Measurements from ENCODE around the gene MTERF4.

The MTERF4 gene

GRCh38 chr2:241084856-241085444, 17.1 kb downstream of the MTERF4 start:
- no peak for DNase-seq

GRCh38 chr2:241083091-241083415, 19.0 kb downstream of the MTERF4 start:
- DNase-seq = no peak

- no peak for DNase-seq
Observed at GRCh38 chr2:241082341-241083090, 19.6 kb downstream of the MTERF4 start.

- DNase-seq = no peak
Observed at GRCh38 chr2:241081643-241082340, 20.3 kb downstream of the MTERF4 start.

- no peak for DNase-seq
Observed at GRCh38 chr2:241081190-241081642, 20.9 kb downstream of the MTERF4 start.

GRCh38 chr2:241080405-241081189, 21.5 kb downstream of the MTERF4 start:
- DNase-seq = no peak

GRCh38 chr2:241074901-241075540, 27.1 kb downstream of the MTERF4 start:
- DNase-seq = no peak

GRCh38 chr2:241074065-241074818, 27.8 kb downstream of the MTERF4 start:
- DNase-seq = no peak

GRCh38 chr2:241073166-241074064, 28.7 kb downstream of the MTERF4 start:
- DNase-seq = no peak

- no peak for DNase-seq
Observed at GRCh38 chr2:241072553-241073165, 29.4 kb downstream of the MTERF4 start.

GRCh38 chr2:241072151-241072550, 29.9 kb downstream of the MTERF4 start:
- no peak for DNase-seq

GRCh38 chr2:241071677-241072111, 30.4 kb downstream of the MTERF4 start:
- DNase-seq = no peak

GRCh38 chr2:241070811-241071676, 31.0 kb downstream of the MTERF4 start:
- no peak for DNase-seq

GRCh38 chr2:241070361-241070760, 31.7 kb downstream of the MTERF4 start:
- no peak for DNase-seq

- DNase-seq = no peak
Observed at GRCh38 chr2:241069821-241070281, 32.2 kb downstream of the MTERF4 start.

- no peak for DNase-seq
Observed at GRCh38 chr2:241068942-241069810, 32.9 kb downstream of the MTERF4 start.

- no peak for DNase-seq
Observed at GRCh38 chr2:241068136-241068941, 33.7 kb downstream of the MTERF4 start.
